ENCODE data around the gene CCDC102A. TPM values are rescaled to one million over a fixed set of nuclear protein-coding genes. Genes with fewer than 3 reads are reported as not detected.

The CCDC102A gene
- total RNA-seq, 1 donor from 2014 or later, result not detected

DNA sequence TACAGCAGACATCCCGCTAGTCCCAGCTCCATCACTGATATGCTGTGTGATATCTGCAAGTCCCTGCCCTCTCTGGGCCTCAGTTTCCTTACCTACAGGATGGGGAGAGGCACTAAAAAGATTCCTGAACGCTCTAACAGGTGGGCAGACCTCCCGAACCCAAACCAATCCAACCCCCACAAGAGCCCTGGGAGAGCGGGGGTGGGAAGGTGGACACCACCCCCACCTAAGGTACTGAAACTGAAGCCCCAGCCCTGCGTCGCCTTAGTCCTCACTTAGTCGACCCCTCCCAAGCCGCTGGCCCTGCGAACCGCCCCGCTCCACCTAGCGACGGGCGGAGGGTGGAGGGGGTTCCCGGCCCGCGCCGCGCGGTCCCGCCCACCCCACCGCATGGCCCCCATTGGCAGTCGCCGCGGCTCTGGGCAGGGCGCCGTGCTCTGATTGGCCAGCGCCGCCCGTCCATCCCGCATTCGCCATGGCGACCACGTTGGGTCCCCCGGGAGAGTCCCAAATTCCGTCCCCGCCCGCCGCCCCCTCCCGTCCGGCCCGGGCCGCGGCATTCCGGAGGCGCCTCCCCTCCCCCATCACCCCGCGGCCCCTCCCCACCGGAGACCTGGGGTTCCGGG, 578 bp downstream of the CCDC102A start:
- no peaks in the 10 kb centered on the region for H3K36me3 Mint-ChIP-seq (ENCODE audit: unreplicated experiment)

DNA sequence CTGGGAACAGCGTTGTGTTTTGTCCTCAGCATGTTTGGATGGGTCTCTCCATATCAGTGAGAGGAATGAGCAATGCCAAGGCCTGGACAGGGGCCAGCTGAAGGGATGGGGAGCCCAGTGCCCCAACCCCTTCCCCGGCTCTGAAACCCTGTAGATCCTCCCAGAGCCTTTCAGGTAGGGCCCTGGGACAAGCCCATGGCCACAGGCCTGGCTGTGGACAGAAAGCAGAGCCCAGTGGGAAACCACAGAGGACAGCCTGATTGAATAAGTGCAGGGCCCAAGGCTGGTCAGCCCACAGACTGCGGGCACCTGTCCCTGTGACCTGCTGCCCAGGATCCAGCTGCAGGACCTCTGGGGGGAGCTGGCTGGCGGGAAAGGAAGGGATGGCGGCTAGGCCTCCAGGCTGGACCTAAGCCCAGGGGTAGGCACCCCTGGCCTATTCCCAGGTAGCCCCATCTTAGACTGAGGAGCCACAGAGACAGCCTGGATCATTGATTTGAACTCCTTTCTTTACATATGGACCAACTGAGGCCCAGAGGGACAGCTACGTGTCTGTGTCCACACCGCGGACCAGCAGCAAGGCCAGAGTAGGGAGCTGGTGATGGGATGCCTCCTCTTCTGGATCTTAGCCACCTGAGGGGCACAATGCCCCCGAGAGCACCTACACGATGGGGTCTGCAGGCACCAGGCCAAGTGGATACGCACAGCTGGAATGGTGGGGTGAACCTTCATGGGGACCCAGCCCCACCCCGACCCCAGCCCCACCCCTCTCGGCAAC, 1.3 kb downstream of the CCDC102A start:
- Mint-ChIP-seq H3K9me3 (ENCODE audit: unreplicated experiment) (peaks cover 23% of the 10 kb centered on the region), H3K27me3 (ENCODE audit: unreplicated experiment) (peaks cover 28% of the 10 kb centered on the region), H3K36me3 (ENCODE audit: unreplicated experiment) (no peaks in the 10 kb centered on the region), H3K4me3 (ENCODE audit: unreplicated experiment) (peak overlapping the region; percentile 11), H3K27ac (ENCODE audit: unreplicated experiment) (no peak overlapping the region), H3K4me1 (ENCODE audit: low read depth, unreplicated experiment) (peaks cover 21% of the 10 kb centered on the region)
- DNase-seq, result no peak
- TF ChIP-seq, protein P1, sequence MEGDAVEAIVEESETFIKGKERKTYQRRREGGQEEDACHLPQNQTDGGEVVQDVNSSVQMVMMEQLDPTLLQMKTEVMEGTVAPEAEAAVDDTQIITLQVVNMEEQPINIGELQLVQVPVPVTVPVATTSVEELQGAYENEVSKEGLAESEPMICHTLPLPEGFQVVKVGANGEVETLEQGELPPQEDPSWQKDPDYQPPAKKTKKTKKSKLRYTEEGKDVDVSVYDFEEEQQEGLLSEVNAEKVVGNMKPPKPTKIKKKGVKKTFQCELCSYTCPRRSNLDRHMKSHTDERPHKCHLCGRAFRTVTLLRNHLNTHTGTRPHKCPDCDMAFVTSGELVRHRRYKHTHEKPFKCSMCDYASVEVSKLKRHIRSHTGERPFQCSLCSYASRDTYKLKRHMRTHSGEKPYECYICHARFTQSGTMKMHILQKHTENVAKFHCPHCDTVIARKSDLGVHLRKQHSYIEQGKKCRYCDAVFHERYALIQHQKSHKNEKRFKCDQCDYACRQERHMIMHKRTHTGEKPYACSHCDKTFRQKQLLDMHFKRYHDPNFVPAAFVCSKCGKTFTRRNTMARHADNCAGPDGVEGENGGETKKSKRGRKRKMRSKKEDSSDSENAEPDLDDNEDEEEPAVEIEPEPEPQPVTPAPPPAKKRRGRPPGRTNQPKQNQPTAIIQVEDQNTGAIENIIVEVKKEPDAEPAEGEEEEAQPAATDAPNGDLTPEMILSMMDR (IDR thresholded peaks at IDR 0.05; ENCODE audit: partially characterized antibody, unreplicated experiment), result no peak

More for the DNA sequence above, 578 bp downstream of the CCDC102A start:
- Mint-ChIP-seq H3K27me3 (ENCODE audit: unreplicated experiment) (peaks cover 24% of the 10 kb centered on the region), H3K4me3 (ENCODE audit: unreplicated experiment) (peak overlapping the region; percentile 85), H3K4me1 (ENCODE audit: low read depth, unreplicated experiment) (peaks cover 17% of the 10 kb centered on the region), H3K27ac (ENCODE audit: unreplicated experiment) (no peak overlapping the region), H3K9me3 (ENCODE audit: unreplicated experiment) (peaks cover 21% of the 10 kb centered on the region)
- TF ChIP-seq, protein P1 (IDR thresholded peaks at IDR 0.05; ENCODE audit: partially characterized antibody, unreplicated experiment), result no peak
- peak; percentile 91 for DNase-seq

DNA sequence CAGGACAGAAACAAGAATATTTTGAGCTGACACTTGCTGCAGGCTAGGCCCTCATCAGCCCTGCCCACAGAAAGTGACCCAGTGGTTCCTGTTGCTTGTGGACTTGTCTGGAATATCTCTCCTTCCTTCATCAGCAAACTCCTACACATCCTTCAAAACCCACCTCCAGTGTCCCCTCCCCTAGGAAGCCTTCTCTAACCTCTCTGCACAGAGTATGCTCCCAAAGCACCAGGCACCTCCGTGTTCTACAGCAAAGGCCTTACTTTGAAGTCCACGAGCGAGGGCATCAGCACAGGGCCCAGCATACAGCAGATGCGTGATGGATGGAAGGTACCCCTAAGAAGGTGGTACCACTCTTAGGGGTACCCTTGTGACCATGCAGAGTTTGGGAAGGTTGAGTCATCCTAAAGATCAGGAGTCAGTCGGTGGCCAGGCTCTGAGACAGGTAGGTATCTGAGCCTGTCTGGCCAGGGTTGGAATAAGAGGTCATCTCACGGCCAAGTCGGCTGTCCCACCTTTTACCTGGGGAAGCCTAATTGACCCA, 2.0 kb downstream of the CCDC102A start:
- TF ChIP-seq, protein P1 (IDR thresholded peaks at IDR 0.05; ENCODE audit: partially characterized antibody, unreplicated experiment), result no peak
- H3K36me3 Mint-ChIP-seq (ENCODE audit: unreplicated experiment), result no peaks in the 10 kb centered on the region
- DNase-seq, result no peak
- peaks cover 23% of the 10 kb centered on the region for H3K9me3 Mint-ChIP-seq (ENCODE audit: unreplicated experiment)
- H3K4me3 Mint-ChIP-seq (ENCODE audit: unreplicated experiment), result peak overlapping the region; percentile 11
- H3K27ac Mint-ChIP-seq (ENCODE audit: unreplicated experiment), result no peak overlapping the region
- peaks cover 22% of the 10 kb centered on the region for H3K4me1 Mint-ChIP-seq (ENCODE audit: low read depth, unreplicated experiment)
- H3K27me3 Mint-ChIP-seq (ENCODE audit: unreplicated experiment), result peaks cover 33% of the 10 kb centered on the region

DNA sequence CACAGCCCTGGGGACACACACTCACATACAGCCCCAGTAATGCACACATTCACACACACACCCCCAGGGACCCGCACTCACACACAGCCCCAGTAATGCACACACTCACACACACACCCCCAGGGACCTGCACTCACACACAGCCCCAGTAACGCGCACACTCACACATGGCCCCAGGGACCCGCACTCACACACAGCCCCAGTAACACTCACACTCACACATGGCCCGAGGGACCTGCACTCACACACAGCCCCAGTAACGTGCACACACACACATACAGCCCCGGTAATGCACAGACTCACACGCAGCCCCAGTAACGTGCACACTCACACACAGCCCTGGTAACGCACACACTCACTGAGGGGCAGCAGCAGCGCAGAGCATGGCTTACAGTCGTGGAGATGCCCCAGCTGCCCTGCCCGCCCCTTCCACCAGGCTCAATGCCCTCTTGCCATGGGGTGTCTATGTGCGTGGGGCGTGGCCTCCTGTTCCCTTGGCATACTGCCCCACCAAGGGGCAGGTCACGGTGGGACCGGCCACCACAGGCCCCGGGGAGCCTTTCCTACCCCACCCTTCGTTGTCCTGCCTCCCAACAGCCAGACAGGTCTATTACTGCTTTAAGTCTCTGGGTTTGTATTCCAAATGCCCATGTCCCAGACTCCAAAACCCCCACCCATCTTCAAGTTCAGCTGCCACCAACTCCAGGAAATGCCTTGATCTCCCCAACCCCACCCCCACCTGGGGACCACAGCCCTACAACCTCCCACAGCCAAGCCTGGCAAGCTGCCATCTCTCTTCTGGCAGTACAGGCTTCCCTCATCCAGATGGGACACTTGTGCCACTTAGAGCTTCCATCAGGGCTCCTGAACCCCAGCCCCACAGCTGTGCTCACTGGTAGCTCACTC, 2.7 kb downstream of the CCDC102A start:
- peak overlapping the region; percentile 16 for H3K4me3 Mint-ChIP-seq (ENCODE audit: unreplicated experiment)
- no peak overlapping the region for H3K27ac Mint-ChIP-seq (ENCODE audit: unreplicated experiment)
- peaks cover 22% of the 10 kb centered on the region for H3K4me1 Mint-ChIP-seq (ENCODE audit: low read depth, unreplicated experiment)
- DNase-seq, result no peak
- no peaks in the 10 kb centered on the region for H3K36me3 Mint-ChIP-seq (ENCODE audit: unreplicated experiment)
- H3K27me3 Mint-ChIP-seq (ENCODE audit: unreplicated experiment), result peaks cover 33% of the 10 kb centered on the region
- TF ChIP-seq, protein P1 (IDR thresholded peaks at IDR 0.05; ENCODE audit: partially characterized antibody, unreplicated experiment), result no peak
- peaks cover 23% of the 10 kb centered on the region for H3K9me3 Mint-ChIP-seq (ENCODE audit: unreplicated experiment)

All from glutamatergic neuron (in vitro differentiated cells).